Measurements from ENCODE around the gene HTR3C. TPM values are rescaled to one million over a fixed set of nuclear protein-coding genes. Genes with fewer than 3 reads are reported as not detected.

HTR3C gene
- total RNA-seq, 1 experiment from 2014 or later: not detected

GRCh38 chr3:184039414-184039813 lies 13.4 kb upstream of the HTR3C start (continued):
- TF ChIP-seq ZFX (IDR thresholded peaks at IDR 0.05): no peak
- no peak for TF ChIP-seq RAD21 (IDR thresholded peaks at IDR 0.05; ENCODE audit: low read depth)
- no peak for TF ChIP-seq REST (IDR thresholded peaks at IDR 0.05; ENCODE audit: low read depth)
- no peak for TF ChIP-seq ELF1 (IDR thresholded peaks at IDR 0.05; ENCODE audit: borderline replicate concordance, low read depth)
- no peak for TF ChIP-seq TCF7L2 (IDR thresholded peaks at IDR 0.05; ENCODE audit: borderline replicate concordance, extremely low read depth, insufficient read depth, insufficient read length)
- TF ChIP-seq CEBPB (IDR thresholded peaks at IDR 0.05; ENCODE audit: low read depth): no peak
- no peak for TF ChIP-seq FOSL1 (IDR thresholded peaks at IDR 0.05; ENCODE audit: low read depth)
- no peak for TF ChIP-seq EGR1 (IDR thresholded peaks at IDR 0.05; ENCODE audit: low read depth)

DNA sequence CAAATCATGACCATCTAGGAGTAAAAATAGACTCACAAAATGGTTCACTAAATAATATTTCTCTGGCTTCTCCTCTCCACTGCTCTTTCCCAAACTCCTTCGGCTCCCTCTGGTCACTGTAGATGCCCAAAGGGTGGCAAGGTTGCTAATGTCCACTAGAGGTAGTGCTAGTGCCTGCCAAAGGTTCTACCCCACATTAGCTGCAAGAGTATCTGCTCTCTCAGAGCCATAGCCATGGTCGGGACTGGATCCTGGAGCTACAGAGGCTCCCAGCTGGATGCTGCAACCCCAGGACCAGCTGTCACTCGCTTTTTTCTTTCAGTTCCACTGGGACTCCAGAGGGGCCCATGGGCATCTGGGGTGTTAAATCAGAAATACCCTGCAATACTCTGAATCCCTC lies 12.8 kb upstream of the HTR3C start:
- Histone ChIP-seq H3K4me3 (replicated peaks in 1 of 2; ENCODE audit: low read depth in 1 of 2, low read length in 2 of 2) (no peak overlapping the region), H3K9ac (ENCODE audit: low read length) (no peak overlapping the region), H3K27me3 (ENCODE audit: insufficient read depth, low read length) (peaks cover 4% of the 10 kb centered on the region; the same call in 1 of the 2 replicates), H3K79me2 (ENCODE audit: insufficient read depth, low read length) (no peaks in the 10 kb centered on the region), H2AFZ (ENCODE audit: low read depth, low read length, poor library complexity, severe bottlenecking) (no peak overlapping the region), H3K27ac (ENCODE audit: low read depth, low read length) (no peak overlapping the region), H3K9me3 (ENCODE audit: control insufficient read depth in 1 of 2, insufficient read depth in 1 of 2, low read depth in 1 of 2, low read length in 2 of 2) (no peaks in the 10 kb centered on the region), H3K9me2 (ENCODE audit: insufficient read depth) (no peaks in the 10 kb centered on the region), H3K4me1 (ENCODE audit: control insufficient read depth in 1 of 2, insufficient read depth in 2 of 2, low read length in 2 of 2) (no peaks in the 10 kb centered on the region), H3K4me2 (ENCODE audit: low read length) (no peak overlapping the region), H3K36me3 (ENCODE audit: control insufficient read depth in 1 of 2, insufficient read depth in 2 of 2, low read length in 2 of 2) (no peaks in the 10 kb centered on the region), H4K20me1 (ENCODE audit: insufficient read depth) (no peaks in the 10 kb centered on the region)
- peak; percentile 92 for ATAC-seq
- CTCF ChIA-PET: interaction anchor here (1.0 to 1.2 kb wide), 3 partner anchors 70 to 249 kb away, joined by 3 to 4 read pairs (median 4); no protein-coding TSS in a partner anchor
- TF ChIP-seq, protein P1, sequence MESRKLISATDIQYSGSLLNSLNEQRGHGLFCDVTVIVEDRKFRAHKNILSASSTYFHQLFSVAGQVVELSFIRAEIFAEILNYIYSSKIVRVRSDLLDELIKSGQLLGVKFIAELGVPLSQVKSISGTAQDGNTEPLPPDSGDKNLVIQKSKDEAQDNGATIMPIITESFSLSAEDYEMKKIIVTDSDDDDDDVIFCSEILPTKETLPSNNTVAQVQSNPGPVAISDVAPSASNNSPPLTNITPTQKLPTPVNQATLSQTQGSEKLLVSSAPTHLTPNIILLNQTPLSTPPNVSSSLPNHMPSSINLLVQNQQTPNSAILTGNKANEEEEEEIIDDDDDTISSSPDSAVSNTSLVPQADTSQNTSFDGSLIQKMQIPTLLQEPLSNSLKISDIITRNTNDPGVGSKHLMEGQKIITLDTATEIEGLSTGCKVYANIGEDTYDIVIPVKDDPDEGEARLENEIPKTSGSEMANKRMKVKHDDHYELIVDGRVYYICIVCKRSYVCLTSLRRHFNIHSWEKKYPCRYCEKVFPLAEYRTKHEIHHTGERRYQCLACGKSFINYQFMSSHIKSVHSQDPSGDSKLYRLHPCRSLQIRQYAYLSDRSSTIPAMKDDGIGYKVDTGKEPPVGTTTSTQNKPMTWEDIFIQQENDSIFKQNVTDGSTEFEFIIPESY (IDR thresholded peaks at IDR 0.05; ENCODE audit: extremely low read depth, insufficient replicate concordance, low read length): no peak
- TF ChIP-seq RAD21 (IDR thresholded peaks at IDR 0.05; ENCODE audit: low read depth): peak; percentile 76
- TF ChIP-seq EZH2phosphoT487 (IDR thresholded peaks at IDR 0.05; ENCODE audit: borderline replicate concordance): no peak
- TF ChIP-seq, protein P2, sequence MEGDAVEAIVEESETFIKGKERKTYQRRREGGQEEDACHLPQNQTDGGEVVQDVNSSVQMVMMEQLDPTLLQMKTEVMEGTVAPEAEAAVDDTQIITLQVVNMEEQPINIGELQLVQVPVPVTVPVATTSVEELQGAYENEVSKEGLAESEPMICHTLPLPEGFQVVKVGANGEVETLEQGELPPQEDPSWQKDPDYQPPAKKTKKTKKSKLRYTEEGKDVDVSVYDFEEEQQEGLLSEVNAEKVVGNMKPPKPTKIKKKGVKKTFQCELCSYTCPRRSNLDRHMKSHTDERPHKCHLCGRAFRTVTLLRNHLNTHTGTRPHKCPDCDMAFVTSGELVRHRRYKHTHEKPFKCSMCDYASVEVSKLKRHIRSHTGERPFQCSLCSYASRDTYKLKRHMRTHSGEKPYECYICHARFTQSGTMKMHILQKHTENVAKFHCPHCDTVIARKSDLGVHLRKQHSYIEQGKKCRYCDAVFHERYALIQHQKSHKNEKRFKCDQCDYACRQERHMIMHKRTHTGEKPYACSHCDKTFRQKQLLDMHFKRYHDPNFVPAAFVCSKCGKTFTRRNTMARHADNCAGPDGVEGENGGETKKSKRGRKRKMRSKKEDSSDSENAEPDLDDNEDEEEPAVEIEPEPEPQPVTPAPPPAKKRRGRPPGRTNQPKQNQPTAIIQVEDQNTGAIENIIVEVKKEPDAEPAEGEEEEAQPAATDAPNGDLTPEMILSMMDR (IDR thresholded peaks at IDR 0.05 in 2 of 3, conservative IDR thresholded peaks at IDR 0.05 in 1 of 3; ENCODE audit: borderline replicate concordance in 1 of 3, insufficient read depth in 1 of 3, low read depth in 2 of 3, low read length in 2 of 3): peak; percentile 54 to 70 (median 63); a peak in 5 of 6 replicates
- DNase-seq (ENCODE audit: low read depth, low spot score): peak; percentile 26
- no TSS peak for BruUV-seq (replicated peaks)
- RAD21 ChIA-PET (ENCODE audit: low non-redundant PET in 1 of 2, low total read pairs in 2 of 2, uncharacterized antibody in 2 of 2, unreplicated experiment in 2 of 2): no interaction called here
- POLR2A ChIA-PET: no interaction called here
- intact Hi-C loops (cut with micrococcal nuclease): loop anchor here (5.0 kb wide), 1 partner anchor 247 kb away; no protein-coding TSS in a partner anchor
